Common myeloid progenitor, CD34-positive (primary cell): ENCODE data around the gene ZNF746.

Experiments used
- CTCF ChIA-PET: fragments of 350-600 bp; sonication (Branson Sonifier 250); formaldehyde crosslinking; loops from one replicate; lab custom pipeline; 2021; ENCODE audit warnings: antibody characterized with exemption; lab: Charles Lee
- POLR2A ChIA-PET: fragments of 350-600 bp; sonication (Branson Sonifier 250); formaldehyde crosslinking; loops from one replicate; lab custom pipeline; 2021; ENCODE audit warnings: antibody characterized with exemption; lab: Charles Lee
- DNase-seq, 3 donors: peaks; one replicate each; pipeline versions ENCODE4 v3.0.0 to v3.0.0-alpha.2; 2013
- H3K27ac ChIP-seq, 2 experiments: 1 replicate in 1 of 2; 2 replicates in 1 of 2; pipeline ENCODE4 v1.7.0; 2013; ENCODE audit warnings: inconsistent platforms in 2 of 2, low read length in 2 of 2, mild to moderate bottlenecking in 2 of 2, low read depth in 1 of 2, moderate library complexity in 1 of 2; ENCODE audit not compliant: severe bottlenecking in 2 of 2, insufficient read depth in 1 of 2, poor library complexity in 1 of 2
- H3K27me3 ChIP-seq, 5 experiments: replicated peaks in 2 of 5; 1 replicate in 3 of 5; 2 replicates in 2 of 5; pipeline versions ENCODE4 v1.6.1 to v1.7.0; 2013; ENCODE audit warnings: low read length in 4 of 5, mild to moderate bottlenecking in 2 of 5, moderate library complexity in 2 of 5, inconsistent platforms in 1 of 5; ENCODE audit not compliant: insufficient read depth in 5 of 5, control insufficient read depth in 4 of 5
- H3K36me3 ChIP-seq, 4 experiments: 1 replicate in 2 of 4; 2 replicates in 2 of 4; pipeline versions ENCODE4 v1.6.1 to v1.7.0; 2013; ENCODE audit warnings: low read length in 3 of 4, control low read depth in 1 of 4, mild to moderate bottlenecking in 1 of 4; ENCODE audit not compliant: control insufficient read depth in 4 of 4, insufficient read depth in 4 of 4
- H3K4me1 ChIP-seq, 4 experiments: 1 replicate in 3 of 4; 2 replicates in 1 of 4; pipeline versions ENCODE4 v1.6.1 to v1.7.1; 2013; ENCODE audit warnings: low read length in 3 of 4, mild to moderate bottlenecking in 3 of 4, control low read depth in 1 of 4, inconsistent platforms in 1 of 4, moderate library complexity in 1 of 4; ENCODE audit not compliant: control insufficient read depth in 4 of 4, insufficient read depth in 4 of 4; ENCODE audit errors: control extremely low read depth in 1 of 4
- H3K4me3 ChIP-seq, 7 experiments: 1 replicate in 4 of 7; 2 replicates in 3 of 7; pipeline versions ENCODE4 v1.5.1 to v1.7.0; 2013; ENCODE audit warnings: mild to moderate bottlenecking in 7 of 7, low read length in 6 of 7, moderate library complexity in 6 of 7, inconsistent platforms in 2 of 7, low read depth in 2 of 7, control low read depth in 1 of 7; ENCODE audit not compliant: insufficient read depth in 4 of 7, control insufficient read depth in 1 of 7; ENCODE audit errors: extremely low read depth in 1 of 7
- H3K9me3 ChIP-seq, 5 experiments: 1 replicate in 4 of 5; 2 replicates in 1 of 5; pipeline versions ENCODE4 v1.6.1 to v1.7.1; 2013; ENCODE audit warnings: low read length in 4 of 5, mild to moderate bottlenecking in 2 of 5, inconsistent platforms in 1 of 5, low read depth in 1 of 5, moderate library complexity in 1 of 5; ENCODE audit not compliant: control insufficient read depth in 4 of 5, insufficient read depth in 2 of 5; ENCODE audit errors: control extremely low read depth in 1 of 5
- WGBS: methylation state at CpG from one replicate; pipeline ENCODE4 v1.1.5; 2013; ENCODE audit not compliant: insufficient coverage; 5-methylcytosine and 5-hydroxymethylcytosine counted together

Gene ZNF746

DNA sequence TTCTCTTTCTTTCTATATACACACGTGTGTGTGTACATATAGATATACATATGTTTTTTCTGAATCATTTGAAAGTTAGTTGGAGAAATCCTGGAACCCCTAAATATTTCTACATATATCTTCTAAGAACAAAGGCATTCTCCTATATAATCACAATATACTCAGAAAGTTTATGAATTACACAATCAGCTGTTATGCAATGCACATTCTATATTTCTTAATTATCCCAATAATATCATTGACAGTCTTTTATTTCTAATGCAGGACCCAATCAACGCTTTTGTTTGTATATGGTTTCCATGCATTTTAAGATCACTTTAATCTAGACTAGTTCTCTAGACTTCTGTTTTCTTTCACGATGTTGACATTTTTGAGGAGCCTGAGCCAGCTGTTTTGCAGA lies 27.7 kb upstream of the ZNF746 start:
- ChIA-PET POLR2A (no interaction called here), CTCF (interaction anchor here (0.6 kb wide), 1 partner anchor 197 kb away, joined by 3 read pairs; no protein-coding TSS in a partner anchor)
- Histone ChIP-seq H3K36me3 (no peaks in the 10 kb centered on the region), H3K4me1 (no peaks in the 10 kb centered on the region), H3K9me3 (peaks cover 8 to 44% (median 35%) of the 10 kb centered on the region in 5 experiments), H3K27me3 (no peaks in the 10 kb centered on the region), H3K27ac (no peak overlapping the region), H3K4me3 (no peak overlapping the region)
- no CpG with 5 or more reads among the region's 3 CpGs for WGBS
- DNase-seq = no peak

DNA sequence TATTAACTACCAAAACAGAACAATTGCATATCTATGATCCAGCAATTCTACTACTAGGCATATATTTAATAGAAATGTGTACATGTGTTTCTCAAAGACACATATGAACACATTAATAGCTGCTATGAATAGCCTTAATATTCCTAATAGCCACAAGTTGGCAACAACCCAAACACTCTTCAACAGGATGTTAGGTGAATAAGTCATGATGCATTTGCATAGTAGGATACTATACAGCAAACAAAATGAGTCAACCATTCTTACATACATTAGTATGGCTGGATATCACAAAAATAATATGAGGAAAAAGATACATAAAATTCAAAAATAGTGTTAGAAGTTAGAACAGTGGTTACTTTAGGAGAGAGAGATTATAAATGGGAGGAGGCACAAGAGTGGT lies 26.8 kb upstream of the ZNF746 start:
- Histone ChIP-seq H3K9me3 (peaks cover 6 to 35% (median 26%) of the 10 kb centered on the region in 5 experiments), H3K27ac (no peak overlapping the region), H3K4me1 (no peaks in the 10 kb centered on the region), H3K4me3 (no peak overlapping the region), H3K36me3 (no peaks in the 10 kb centered on the region), H3K27me3 (no peaks in the 10 kb centered on the region)
- no peak for DNase-seq
- ChIA-PET CTCF (no interaction called here), POLR2A (no interaction called here)

DNA sequence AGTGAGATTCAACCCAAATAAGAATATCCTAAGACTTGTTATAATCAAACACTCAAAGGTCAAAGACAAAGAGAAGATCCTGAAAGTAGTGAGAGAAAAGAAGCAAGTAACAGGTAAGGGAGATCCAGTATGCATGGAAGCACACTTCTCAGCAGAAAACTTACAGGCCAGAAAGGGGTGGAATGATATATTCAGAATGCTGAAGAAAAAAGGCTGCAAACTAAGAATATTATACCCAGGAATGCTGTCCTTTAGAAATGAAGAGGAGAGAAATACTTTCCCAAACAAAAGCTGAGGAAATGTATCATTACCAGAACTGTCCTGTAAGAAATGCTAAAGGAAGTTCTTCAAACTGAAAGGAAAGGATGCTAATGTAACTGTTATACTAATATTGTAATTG lies 12.6 kb upstream of the ZNF746 start:
- Histone ChIP-seq H3K4me3 (no peak overlapping the region), H3K27me3 (no peaks in the 10 kb centered on the region), H3K9me3 (peaks cover 4 to 46% (median 18%) of the 10 kb centered on the region in 5 experiments), H3K36me3 (no peaks in the 10 kb centered on the region), H3K4me1 (no peaks in the 10 kb centered on the region), H3K27ac (no peak overlapping the region)
- ChIA-PET CTCF (interaction anchor here (1.2 kb wide), 1 partner anchor 133 kb away, joined by 3 read pairs; no protein-coding TSS in a partner anchor), POLR2A (no interaction called here)
- DNase-seq = peak in 1 of 3 donors; percentile 7

DNA sequence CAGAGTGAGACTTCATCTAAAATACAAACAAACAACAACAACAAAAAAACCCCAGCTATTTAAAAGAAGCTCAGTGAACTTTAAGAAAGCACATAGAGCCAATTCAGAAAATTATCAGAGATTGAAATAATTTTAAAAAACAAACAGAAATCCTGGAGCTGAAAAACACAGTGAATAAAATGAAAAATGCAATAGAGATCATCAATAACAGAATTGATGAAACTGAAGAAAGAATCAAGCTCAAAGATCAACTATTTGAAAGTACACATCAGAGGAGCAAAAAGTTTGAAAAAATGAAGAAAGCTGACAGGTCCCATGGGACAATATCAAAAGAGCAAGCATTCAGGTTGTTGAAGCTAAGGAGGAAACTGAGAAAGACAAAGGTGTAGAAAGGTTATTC lies 12.2 kb upstream of the ZNF746 start:
- no peaks in the 10 kb centered on the region for H3K27me3 ChIP-seq
- ChIA-PET CTCF (interaction anchor here (1.2 kb wide), 1 partner anchor 132 kb away, joined by 3 read pairs; no protein-coding TSS in a partner anchor), POLR2A (no interaction called here)
- H3K36me3 ChIP-seq = no peaks in the 10 kb centered on the region
- H3K27ac ChIP-seq = no peak overlapping the region
- no peak overlapping the region for H3K4me3 ChIP-seq
- no peaks in the 10 kb centered on the region for H3K4me1 ChIP-seq
- DNase-seq = peak in 1 of 3 donors; percentile 13
- H3K9me3 ChIP-seq = peaks cover 4 to 49% (median 18%) of the 10 kb centered on the region in 5 experiments

DNA sequence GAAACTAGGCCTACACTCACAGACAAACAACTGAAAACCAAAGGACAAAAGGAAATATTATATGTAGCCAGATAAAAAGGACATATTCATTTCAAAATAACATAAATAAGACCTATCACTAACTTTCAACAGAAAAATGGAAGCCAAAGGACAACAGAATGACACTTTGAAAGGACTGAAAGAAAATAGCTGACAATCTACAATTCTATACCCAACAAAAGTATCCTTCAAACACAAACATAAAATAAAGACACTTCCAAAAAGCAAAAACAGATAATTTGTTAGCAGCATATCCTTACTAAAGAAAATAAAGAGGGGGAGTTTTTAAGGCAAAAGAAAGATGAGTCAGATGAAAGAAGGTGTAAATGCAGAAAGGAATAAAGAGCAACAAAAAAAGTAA lies 7.9 kb upstream of the ZNF746 start:
- no peaks in the 10 kb centered on the region for H3K4me1 ChIP-seq
- peaks cover 4 to 37% (median 15%) of the 10 kb centered on the region in 5 experiments for H3K9me3 ChIP-seq
- H3K4me3 ChIP-seq = no peak overlapping the region
- CTCF ChIA-PET = no interaction called here
- H3K27me3 ChIP-seq = no peaks in the 10 kb centered on the region
- no peaks in the 10 kb centered on the region for H3K36me3 ChIP-seq
- POLR2A ChIA-PET = no interaction called here
- no peak for DNase-seq
- H3K27ac ChIP-seq = no peak overlapping the region

DNA sequence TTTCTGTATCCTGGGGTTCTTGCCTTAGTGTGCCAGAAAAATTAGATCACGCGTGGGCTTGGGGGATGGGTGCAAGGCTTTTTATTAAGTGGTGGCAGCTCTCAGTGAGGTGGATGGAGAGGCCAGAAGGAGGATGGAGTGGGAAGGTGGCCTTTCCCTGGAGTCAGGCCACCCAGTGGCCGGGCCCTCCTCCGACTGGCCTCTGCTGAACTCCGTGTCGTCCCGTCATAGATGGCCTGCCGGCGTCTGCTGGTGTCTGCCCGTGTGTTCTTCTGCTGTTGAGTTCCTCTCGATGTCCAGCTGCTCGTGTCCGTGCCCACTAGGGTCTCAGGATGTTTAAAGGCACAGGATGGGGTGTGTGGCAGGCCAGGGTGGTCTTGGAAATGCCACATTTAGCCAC lies 4.0 kb upstream of the ZNF746 start:
- H3K4me3 ChIP-seq = no peak overlapping the region
- H3K27ac ChIP-seq = no peak overlapping the region
- WGBS = 100% methylated on average over 11 of the region's 13 CpGs
- ChIA-PET POLR2A (no interaction called here), CTCF (interaction anchor here (1.3 kb wide), 1 partner anchor 9 kb away, joined by 3 read pairs; no protein-coding TSS in a partner anchor)
- peaks cover 0 to 11% (median 2%) of the 10 kb centered on the region in 5 experiments for H3K9me3 ChIP-seq
- peaks cover 0 to 14% (median 4%) of the 10 kb centered on the region in 4 experiments for H3K4me1 ChIP-seq
- no peaks in the 10 kb centered on the region for H3K36me3 ChIP-seq
- DNase-seq = no peak
- H3K27me3 ChIP-seq = peaks cover 0 to 1% (median 0%) of the 10 kb centered on the region in 5 experiments

DNA sequence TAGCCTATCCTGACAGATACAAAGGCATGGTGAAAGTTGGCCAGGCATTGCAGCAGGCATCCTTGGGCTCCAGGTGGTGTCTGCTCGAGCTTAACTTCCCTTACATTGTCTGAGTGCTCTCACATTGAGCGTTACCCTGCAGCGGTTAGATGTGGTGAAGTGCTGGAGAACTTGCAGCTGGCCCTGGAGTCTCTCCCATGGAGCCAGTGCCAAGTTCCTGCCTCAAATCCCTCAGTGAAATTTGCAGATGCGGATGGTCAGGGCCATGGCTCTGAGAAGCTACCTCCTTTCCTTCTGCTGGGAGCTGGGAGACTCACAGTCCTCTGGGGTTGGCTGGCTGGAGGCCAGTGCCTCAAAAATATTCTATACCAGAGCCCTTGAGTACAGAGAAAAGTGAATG lies 3.3 kb upstream of the ZNF746 start:
- peaks cover 0 to 21% (median 11%) of the 10 kb centered on the region in 4 experiments for H3K4me1 ChIP-seq
- WGBS = 95% methylated on average over 2 of the region's 4 CpGs
- ChIA-PET POLR2A (interaction anchor here (0.5 kb wide), 1 partner anchor 39 kb away, joined by 4 read pairs; no protein-coding TSS in a partner anchor), CTCF (interaction anchor here (0.7 to 1.3 kb wide), 4 partner anchors 8 to 125 kb away, joined by 3 read pairs; partner anchors contain the start of gene ZNF777)
- H3K9me3 ChIP-seq = peaks cover 0 to 8% (median 0%) of the 10 kb centered on the region in 5 experiments
- H3K27ac ChIP-seq = no peak overlapping the region
- H3K4me3 ChIP-seq = no peak overlapping the region
- peaks cover 0 to 1% (median 0%) of the 10 kb centered on the region in 5 experiments for H3K27me3 ChIP-seq
- no peaks in the 10 kb centered on the region for H3K36me3 ChIP-seq
- DNase-seq = no peak
